HepG2 (cell line): ENCODE measurements around the gene NDC80. TPM values are rescaled to one million over a fixed set of nuclear protein-coding genes. Genes with fewer than 3 reads are reported as not detected.

Experiments used
- ATAC-seq: fragments of 200-7000 bp; cut with Tn5 transposase; 3 replicates; pipeline ENCODE4 v1.9.1; 2020; ENCODE audit warnings: mild to moderate bottlenecking, moderate library complexity
- BruUV-seq: library from RNA; stranded (reverse); fragments of 400-500 nt; replicated peaks from 2 replicates; lab custom pipeline; 2021; lab: Mats Ljungman, UMichigan
- CTCF ChIA-PET: fragments of 300-600 bp; formaldehyde crosslinking; extraction: SDS; loops from one replicate; lab custom pipeline; 2021; ENCODE audit warnings: low total read pairs, inconsistent platforms, low intra/inter-chr PET ratio; lab: Yijun Ruan, JAX
- POLR2A ChIA-PET: fragments of 350-600 bp; sonication (Branson Sonifier 250); formaldehyde crosslinking; loops from one replicate; lab custom pipeline; 2020; ENCODE audit warnings: antibody characterized with exemption, inconsistent platforms; lab: Yijun Ruan, JAX
- DNase-seq: peaks from one replicate; pipeline ENCODE4 v3.0.0-alpha.2; 2015; ENCODE audit warnings: low spot score
- FAIRE-seq: peaks from 3 replicates; lab custom pipeline; 2011; peaks lifted over from hg19 to GRCh38; lab: Jason Lieb, UNC
- H2AFZ ChIP-seq: one replicate; pipeline ENCODE4 v1.6.1; 2011; ENCODE audit warnings: low read length, inconsistent platforms
- H3K27ac ChIP-seq: fragments of 300-600 bp; 3 replicates; pipeline ENCODE4 v1.8.0; 2011; ENCODE audit warnings: mixed run types, mild to moderate bottlenecking, mixed read lengths, low read length, inconsistent platforms; ENCODE audit not compliant: insufficient read depth; ENCODE audit errors: extremely low read length
- H3K27me3 ChIP-seq, 2 experiments: fragments of 200-600 bp in 1 of 2; 2 replicates in 1 of 2; 3 replicates in 1 of 2; pipeline versions ENCODE4 v1.6.0 to v1.8.0; 2011; ENCODE audit warnings: low read length in 2 of 2, mild to moderate bottlenecking in 2 of 2, moderate library complexity in 2 of 2, inconsistent platforms in 1 of 2; ENCODE audit not compliant: insufficient read depth in 2 of 2, control insufficient read depth in 1 of 2
- H3K36me3 ChIP-seq, 2 experiments: fragments of 200-600 bp in 1 of 2; replicated peaks in 1 of 2; 2 replicates in 1 of 2; 3 replicates in 1 of 2; pipeline versions ENCODE4 v1.5.1 to v1.8.0; 2011; ENCODE audit warnings: low read length in 2 of 2, inconsistent platforms in 1 of 2; ENCODE audit not compliant: insufficient read depth in 2 of 2, control insufficient read depth in 1 of 2
- H3K4me1 ChIP-seq: 2 replicates; pipeline ENCODE4 v1.5.1; 2012; ENCODE audit warnings: low read length, inconsistent platforms; ENCODE audit not compliant: insufficient read depth
- H3K4me2 ChIP-seq: 2 replicates; pipeline ENCODE4 v1.6.0; 2011; ENCODE audit warnings: low read depth, low read length, inconsistent platforms
- H3K4me3 ChIP-seq, 3 experiments: fragments of 200-600 bp in 1 of 3; sonication (generic), shearing (Covaris generic) in 1 of 3; replicated peaks in 1 of 3; 2 replicates each; pipeline ENCODE4 v1.5.1; 2011 to 2016; ENCODE audit warnings: low read length in 3 of 3, inconsistent platforms in 2 of 3, low read depth in 2 of 3, mild to moderate bottlenecking in 2 of 3, control low read depth in 1 of 3, mixed read lengths in 1 of 3; ENCODE audit not compliant: insufficient read depth in 1 of 3
- H3K79me2 ChIP-seq: one replicate; pipeline ENCODE4 v1.6.1; 2011; ENCODE audit warnings: low read length, inconsistent platforms; ENCODE audit not compliant: insufficient read depth
- H3K9ac ChIP-seq: 2 replicates; pipeline ENCODE4 v1.6.0; 2011; ENCODE audit warnings: mild to moderate bottlenecking, low read depth, low read length, inconsistent platforms; ENCODE audit not compliant: insufficient read depth
- H3K9me3 ChIP-seq: 2 replicates; pipeline ENCODE4 v1.5.1; 2012; ENCODE audit warnings: mild to moderate bottlenecking, low read length
- H4K20me1 ChIP-seq: 2 replicates; pipeline ENCODE4 v1.6.0; 2011; ENCODE audit warnings: inconsistent platforms, mild to moderate bottlenecking, low read length, moderate library complexity; ENCODE audit not compliant: insufficient read depth
- ATF5 ChIP-seq: sonication (generic); formaldehyde crosslinking; IDR thresholded peaks from 2 replicates; pipeline ENCODE4 v1.4.0; 2020; ENCODE audit warnings: mild to moderate bottlenecking, low read depth, missing genetic modification reagents
- CREB1 ChIP-seq, 2 experiments: fragments of 450-650 bp in 1 of 2; IDR thresholded peaks; 2 replicates each; pipeline ENCODE4 v1.6.1; 2016 to 2017; ENCODE audit warnings: control low read depth in 1 of 2, mild to moderate bottlenecking in 1 of 2, missing compliant biosample characterization in 1 of 2, missing genetic modification characterization in 1 of 2
- LRRFIP1 ChIP-seq: sonication (generic); formaldehyde crosslinking; conservative IDR thresholded peaks from 2 replicates; pipeline ENCODE4 v1.4.0; 2020; ENCODE audit warnings: missing genetic modification reagents
- PAF1 ChIP-seq: IDR thresholded peaks from 2 replicates; pipeline ENCODE4 v1.6.1; 2016; ENCODE audit warnings: missing genetic modification reagents, missing compliant biosample characterization
- RCOR2 ChIP-seq: IDR thresholded peaks from 2 replicates; pipeline ENCODE4 v1.6.1; 2016; ENCODE audit warnings: missing biosample characterization, missing genetic modification reagents
- SIN3A ChIP-seq: IDR thresholded peaks from 2 replicates; pipeline ENCODE4 v1.6.1; 2011; ENCODE audit warnings: low read depth, mild to moderate bottlenecking, control low read depth, low read length, borderline replicate concordance
- SNRNP70 ChIP-seq: fragments of 200-400 bp; formaldehyde crosslinking; IDR thresholded peaks from 2 replicates; pipeline ENCODE4 v1.6.1; 2017; ENCODE audit warnings: mild to moderate bottlenecking, low read depth, low read length, moderate library complexity
- SYNCRIP ChIP-seq: fragments of 200-400 bp; formaldehyde crosslinking; IDR thresholded peaks from 2 replicates; pipeline ENCODE4 v1.6.1; 2018; ENCODE audit warnings: mild to moderate bottlenecking, low read depth, low read length; ENCODE audit not compliant: insufficient read depth
- ZNF460 ChIP-seq: sonication (generic); formaldehyde crosslinking; IDR thresholded peaks from 2 replicates; pipeline ENCODE4 v1.5.1; 2020; ENCODE audit warnings: missing genetic modification reagents, mild to moderate bottlenecking, borderline replicate concordance
- ZNF512B ChIP-seq: sonication (generic); formaldehyde crosslinking; IDR thresholded peaks from 2 replicates; pipeline ENCODE4 v1.5.1; 2020; ENCODE audit warnings: missing genetic modification reagents, mild to moderate bottlenecking, borderline replicate concordance
- ZNF883 ChIP-seq: sonication (generic); formaldehyde crosslinking; IDR thresholded peaks from 2 replicates; pipeline ENCODE4 v1.5.1; 2020; ENCODE audit warnings: mild to moderate bottlenecking, missing genetic modification reagents; ENCODE audit errors: not compliant biosample characterization
- WGBS: methylation state at CpG from one replicate; pipeline ENCODE4 v1.1.6; 2017; ENCODE audit warnings: low lambda C conversion rate; 5-methylcytosine and 5-hydroxymethylcytosine counted together
- in situ Hi-C: cut with HindIII; loops from 2 replicates; pipeline ENCODE4 v1.10.0; 2017; ENCODE audit warnings: low pct_unique_long_range_greater_than_20kb; ENCODE audit not compliant: extremely low pct_ligation_motif_present
- intact Hi-C: fragments of 100-400 bp; cut with micrococcal nuclease; formaldehyde crosslinking; loops from one replicate; pipeline ENCODE4 v1.10.0; 2022; ENCODE audit not compliant: unreplicated experiment
- polyA plus RNA-seq, 8 experiments: library from polyadenylated mRNA; depleted of rRNA in 3 of 8; stranded (reverse) in 7 of 8; unstranded in 1 of 8; fragments of >200 nt; fragmentation: Illumina TruSeq in 4 of 8; extraction: Trizol in 4 of 8; gene quantifications; 2 replicates each; pipeline versions ENCODE4 v1.2.1 to v1.2.3, GENCODE V29; 2011 to 2016; ENCODE audit warnings: low read depth in 4 of 8, missing spikeins in 1 of 8, mixed read lengths in 1 of 8; ENCODE audit not compliant: insufficient read depth in 1 of 8
- total RNA-seq, 5 experiments: library from RNA; depleted of rRNA; stranded (reverse); fragments of >200 nt; fragmentation: Illumina TruSeq; extraction: Trizol; gene quantifications; 2 replicates each; pipeline ENCODE4 v1.2.3, GENCODE V29; 2016; ENCODE audit warnings: low read depth in 1 of 5

The NDC80 gene
- total and polyA plus RNA-seq, 2 of the 13 experiments (the other 11 are each of a cell fraction or from before 2014, with no cell fraction given), result 9.6 to 33.0 TPM

- Histone ChIP-seq H3K27ac (no peak overlapping the region), H3K4me3 (no peak overlapping the region)
- in situ Hi-C loops, result loop anchor here (25.0 kb wide), 1 partner anchor 1697 kb away; no protein-coding TSS in a partner anchor
- DNase-seq, result no peak
- ChIA-PET CTCF (no interaction called here), POLR2A (no interaction called here)
- TF ChIP-seq ZNF883 (CRISPR knock-in tag) (no peak), ZNF512B (CRISPR knock-in tag) (no peak), SIN3A (no peak), ZNF460 (no peak)
- TF ChIP-seq, all 625 proteins: peak for 0
- ATAC-seq (no peak), FAIRE-seq (no peak)
- no peaks in the 10 kb centered on the region for H3K27me3 ChIP-seq
- H3K36me3 ChIP-seq, result peaks cover 0 to 10% of the 10 kb centered on the region in 2 experiments; a peak in 1 of 5 replicates
- no peak overlapping the region for H2AFZ ChIP-seq
- intact Hi-C loops, result no loop called here
- no peaks in the 10 kb centered on the region for H3K4me1 ChIP-seq
- H3K9ac ChIP-seq, result no peak overlapping the region
- H3K79me2 ChIP-seq, result no peaks in the 10 kb centered on the region
- H4K20me1 ChIP-seq, result no peaks in the 10 kb centered on the region
- H3K4me2 ChIP-seq, result no peak overlapping the region
- no peaks in the 10 kb centered on the region for H3K9me3 ChIP-seq
- BruUV-seq, result no TSS peak
- 97% methylated on average over 1 of the region's 1 CpG for WGBS
Measured at GRCh38 chr18:2559249-2559648, 12.1 kb upstream of the NDC80 start.

- DNase-seq (no peak), FAIRE-seq (no peak), ATAC-seq (no peak)
- H3K4me3 ChIP-seq, result no peak overlapping the region
- peaks cover 0 to 12% of the 10 kb centered on the region in 2 experiments; a peak in 1 of 5 replicates for H3K36me3 ChIP-seq
- intact Hi-C loops, result no loop called here
- H3K79me2 ChIP-seq, result peaks cover 4% of the 10 kb centered on the region
- no peak overlapping the region for H3K4me2 ChIP-seq
- POLR2A ChIA-PET, result no interaction called here
- H2AFZ ChIP-seq, result no peak overlapping the region
- peaks cover 8% of the 10 kb centered on the region for H3K4me1 ChIP-seq
- H3K9me3 ChIP-seq, result no peaks in the 10 kb centered on the region
- no peak overlapping the region for H3K27ac ChIP-seq
- in situ Hi-C loops, result loop anchor here (25.0 kb wide), 1 partner anchor 1702 kb away; no protein-coding TSS in a partner anchor
- 100% methylated on average over 1 of the region's 1 CpG for WGBS
- no peak overlapping the region for H3K9ac ChIP-seq
- H4K20me1 ChIP-seq, result no peaks in the 10 kb centered on the region
- no peaks in the 10 kb centered on the region for H3K27me3 ChIP-seq
- CTCF ChIA-PET, result no interaction called here
- BruUV-seq, result no TSS peak
- no peak for TF ChIP-seq PAF1
- no peak for TF ChIP-seq CREB1 (IDR thresholded peaks at IDR 0.05)
- no peak for TF ChIP-seq CREB1 (CRISPR knock-in tag; IDR thresholded peaks at IDR 0.05)
- no peak for TF ChIP-seq SYNCRIP
- TF ChIP-seq ATF5 (CRISPR knock-in tag), result no peak
- TF ChIP-seq RCOR2 (CRISPR knock-in tag), result no peak
- TF ChIP-seq LRRFIP1 (CRISPR knock-in tag), result no peak
- TF ChIP-seq SNRNP70, result no peak
Measured at GRCh38 chr18:2564373-2564772, 7.0 kb upstream of the NDC80 start.
